ENCODE data around the gene HILPDA.
"Not testable (repeated sequence)": the region's sequence is repeated elsewhere in the genome, so short reads cannot be mapped to it uniquely, and the experiment has no call there.

Gene HILPDA

GRCh38 chr7:128476402-128477335 is 21.0 kb downstream of the HILPDA start, which contains the start of gene METTL2B:
METTL2B (plus strand) TSS chr7:128476748; CDS start chr7:128476766, 18 bp downstream.
- not testable (repeated sequence) for H3K27me3 ChIP-seq (ENCODE audit: control insufficient read depth, insufficient read depth, low read length); H3K9me3 ChIP-seq (ENCODE audit: control insufficient read depth, low read depth, low read length); H3K4me1 ChIP-seq (ENCODE audit: control insufficient read depth, low read depth, low read length)
- Histone ChIP-seq H3K9ac (ENCODE audit: low read length) (peak within 1 kb of the TSS; percentile 96), H3K27ac (ENCODE audit: low read length) (peak within 1 kb of the TSS; percentile 82), H3K4me3 (ENCODE audit: low read length) (peak within 1 kb of the TSS; percentile 68), H3K36me3 (ENCODE audit: control insufficient read depth, low read depth, low read length) (peaks cover 14% of the 10 kb centered on the region)

DNA sequence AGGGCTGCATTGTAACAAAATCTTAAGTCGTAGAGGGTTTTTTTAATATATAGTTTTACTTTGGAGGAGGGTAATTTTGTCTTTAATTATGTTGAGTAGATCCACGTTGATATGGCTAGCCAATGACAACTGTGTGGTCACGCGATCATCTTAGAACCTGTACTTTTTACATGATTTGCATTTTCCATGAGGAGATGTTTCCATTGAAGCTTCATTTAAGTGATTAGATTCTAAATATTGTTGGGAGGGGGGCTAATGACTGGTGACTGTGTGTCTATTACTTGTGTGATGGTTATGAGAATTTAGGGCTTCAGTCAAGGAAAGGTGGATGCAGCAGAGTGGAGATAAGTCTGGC is 21.6 kb downstream of the HILPDA start:
- not testable (repeated sequence) for H3K9me3 ChIP-seq (ENCODE audit: control insufficient read depth, low read depth, low read length); H3K4me1 ChIP-seq (ENCODE audit: control insufficient read depth, low read depth, low read length); H3K27me3 ChIP-seq (ENCODE audit: control insufficient read depth, insufficient read depth, low read length)
- Histone ChIP-seq H3K36me3 (ENCODE audit: control insufficient read depth, low read depth, low read length) (peaks cover 14% of the 10 kb centered on the region), H3K9ac (ENCODE audit: low read length) (peak overlapping the region; percentile 96), H3K27ac (ENCODE audit: low read length) (peak overlapping the region; percentile 82), H3K4me3 (ENCODE audit: low read length) (peak overlapping the region; percentile 68)

DNA sequence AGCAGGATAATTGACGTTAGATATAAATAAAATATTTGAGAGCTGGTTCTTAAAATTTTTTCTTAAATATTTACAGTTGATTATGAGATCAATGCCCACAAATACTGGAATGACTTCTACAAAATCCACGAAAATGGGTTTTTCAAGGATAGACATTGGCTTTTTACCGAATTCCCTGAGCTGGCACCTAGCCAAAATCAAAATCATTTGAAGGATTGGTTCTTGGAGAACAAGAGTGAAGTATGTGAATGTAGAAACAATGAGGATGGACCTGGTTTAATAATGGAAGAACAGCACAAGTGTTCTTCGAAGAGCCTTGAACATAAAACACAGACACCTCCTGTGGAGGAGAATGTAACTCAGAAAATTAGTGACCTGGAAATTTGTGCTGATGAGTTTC is 23.4 kb downstream of the HILPDA start:
- H3K36me3 ChIP-seq (ENCODE audit: control insufficient read depth, low read depth, low read length) = peaks cover 21% of the 10 kb centered on the region

DNA sequence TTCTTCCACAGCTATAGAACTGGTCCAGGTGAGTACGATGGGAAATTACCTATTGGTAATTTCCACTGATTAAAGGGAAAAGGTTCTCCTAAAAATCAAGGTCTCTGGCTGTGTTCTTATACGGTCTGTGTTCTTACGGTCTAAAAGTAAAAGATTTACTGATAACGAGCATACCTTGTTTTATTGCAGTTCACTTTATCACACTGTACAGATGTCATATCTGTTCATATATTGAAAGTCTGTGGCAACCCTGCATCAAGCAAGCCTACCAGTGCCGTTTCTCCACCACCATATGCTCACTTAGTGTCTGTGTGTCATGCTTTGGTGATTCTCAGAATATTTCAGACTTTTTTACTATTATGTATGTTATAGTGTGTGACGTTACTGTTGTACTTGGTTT is 32.5 kb downstream of the HILPDA start:
- H3K27ac ChIP-seq (ENCODE audit: low read length); H3K4me1 ChIP-seq (ENCODE audit: control insufficient read depth, low read depth, low read length); H3K27me3 ChIP-seq (ENCODE audit: control insufficient read depth, insufficient read depth, low read length); H3K36me3 ChIP-seq (ENCODE audit: control insufficient read depth, low read depth, low read length); H3K4me3 ChIP-seq (ENCODE audit: low read length); H3K9me3 ChIP-seq (ENCODE audit: control insufficient read depth, low read depth, low read length); H3K9ac ChIP-seq (ENCODE audit: low read length): not testable (repeated sequence)

More for the DNA sequence above, 23.4 kb downstream of the HILPDA start:
- H3K9me3 ChIP-seq (ENCODE audit: control insufficient read depth, low read depth, low read length); H3K4me3 ChIP-seq (ENCODE audit: low read length); H3K27ac ChIP-seq (ENCODE audit: low read length); H3K9ac ChIP-seq (ENCODE audit: low read length); H3K27me3 ChIP-seq (ENCODE audit: control insufficient read depth, insufficient read depth, low read length); H3K4me1 ChIP-seq (ENCODE audit: control insufficient read depth, low read depth, low read length): not testable (repeated sequence)

GRCh38 chr7:128497405-128497804 is 41.7 kb downstream of the HILPDA start:
- peaks cover 25% of the 10 kb centered on the region for H3K36me3 ChIP-seq (ENCODE audit: control insufficient read depth, low read depth, low read length)
- no peaks in the 10 kb centered on the region for H3K27me3 ChIP-seq (ENCODE audit: control insufficient read depth, insufficient read depth, low read length)
- no peak overlapping the region for H3K27ac ChIP-seq (ENCODE audit: low read length)
- H3K9me3 ChIP-seq (ENCODE audit: control insufficient read depth, low read depth, low read length) = no peaks in the 10 kb centered on the region
- H3K9ac ChIP-seq (ENCODE audit: low read length) = no peak overlapping the region
- H3K4me3 ChIP-seq (ENCODE audit: low read length) = no peak overlapping the region
- no peaks in the 10 kb centered on the region for H3K4me1 ChIP-seq (ENCODE audit: control insufficient read depth, low read depth, low read length)

GRCh38 chr7:128505416-128505815 is 49.7 kb downstream of the HILPDA start:
- H3K9ac ChIP-seq (ENCODE audit: low read length); H3K27me3 ChIP-seq (ENCODE audit: control insufficient read depth, insufficient read depth, low read length); H3K4me1 ChIP-seq (ENCODE audit: control insufficient read depth, low read depth, low read length); H3K36me3 ChIP-seq (ENCODE audit: control insufficient read depth, low read depth, low read length); H3K9me3 ChIP-seq (ENCODE audit: control insufficient read depth, low read depth, low read length); H3K27ac ChIP-seq (ENCODE audit: low read length); H3K4me3 ChIP-seq (ENCODE audit: low read length): not testable (repeated sequence)

DNA sequence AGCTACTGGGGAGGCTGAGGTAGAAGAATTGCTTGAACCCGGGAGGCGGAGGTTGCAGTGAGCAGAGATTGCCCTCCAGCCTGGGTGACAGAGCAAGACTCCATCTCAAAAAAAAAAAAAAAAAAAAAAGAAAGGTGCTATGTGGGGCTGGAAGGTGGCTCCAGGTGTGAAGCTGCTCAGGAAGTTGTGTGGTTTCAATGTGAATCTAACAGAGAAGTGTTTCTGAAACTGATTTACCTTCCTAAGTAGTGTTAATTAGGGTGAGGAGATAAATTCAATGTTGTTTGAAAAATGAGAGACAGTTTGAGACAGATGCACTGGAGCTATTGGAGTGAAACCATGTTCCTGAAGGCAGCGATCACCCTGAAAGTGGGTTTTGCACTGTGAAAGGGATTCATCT is 51.1 kb downstream of the HILPDA start:
- H3K9me3 ChIP-seq (ENCODE audit: control insufficient read depth, low read depth, low read length); H3K4me1 ChIP-seq (ENCODE audit: control insufficient read depth, low read depth, low read length); H3K4me3 ChIP-seq (ENCODE audit: low read length); H3K27me3 ChIP-seq (ENCODE audit: control insufficient read depth, insufficient read depth, low read length); H3K36me3 ChIP-seq (ENCODE audit: control insufficient read depth, low read depth, low read length); H3K9ac ChIP-seq (ENCODE audit: low read length); H3K27ac ChIP-seq (ENCODE audit: low read length): not testable (repeated sequence)

DNA sequence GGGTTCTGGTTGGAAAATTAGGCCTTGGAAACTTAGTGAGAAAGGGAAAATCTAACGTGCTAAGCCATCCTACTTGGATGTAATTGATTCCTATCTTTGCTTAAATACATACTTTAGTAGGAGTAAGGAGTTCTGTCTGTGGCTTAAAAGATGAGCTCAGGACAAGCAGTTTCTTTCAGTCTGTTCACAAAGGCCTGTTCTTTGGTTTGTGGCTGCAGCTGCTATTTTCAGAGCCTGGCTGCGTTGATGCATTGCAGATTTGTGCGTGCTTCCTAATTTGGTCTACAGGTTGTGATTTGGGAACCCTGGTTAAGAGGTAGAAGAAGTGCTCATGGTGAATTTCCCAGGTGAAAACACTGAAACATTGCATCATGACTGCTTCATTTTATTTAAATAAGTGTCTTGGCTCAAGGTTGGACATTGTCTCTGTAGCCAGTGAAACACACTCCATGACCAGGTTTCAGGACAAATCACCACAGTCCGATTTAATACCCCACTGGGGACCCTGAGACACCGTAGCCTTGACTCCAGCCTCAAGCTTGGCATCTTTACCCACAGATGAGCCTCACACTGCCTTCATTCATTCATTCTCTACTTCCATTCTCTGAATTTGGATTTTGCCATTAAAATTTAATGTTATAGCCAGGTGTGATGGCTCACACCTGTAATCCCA is 51.8 kb downstream of the HILPDA start:
- not testable (repeated sequence) for H3K9me3 ChIP-seq (ENCODE audit: control insufficient read depth, low read depth, low read length); H3K4me3 ChIP-seq (ENCODE audit: low read length); H3K27ac ChIP-seq (ENCODE audit: low read length); H3K4me1 ChIP-seq (ENCODE audit: control insufficient read depth, low read depth, low read length); H3K36me3 ChIP-seq (ENCODE audit: control insufficient read depth, low read depth, low read length); H3K27me3 ChIP-seq (ENCODE audit: control insufficient read depth, insufficient read depth, low read length); H3K9ac ChIP-seq (ENCODE audit: low read length)

All from iPS-18a (cell line).